Measurements from ENCODE around the gene G6PD. TPM values are rescaled to one million over a fixed set of nuclear protein-coding genes. Genes with fewer than 3 reads are reported as not detected.
A peak's percentile ranks its signal among the peaks of the same experiment; 100 is the strongest.

The G6PD gene
- polyA plus RNA-seq, 2 of the 4 experiments (the other 2 are of a cell fraction), result 692 to 1,409 TPM

DNA sequence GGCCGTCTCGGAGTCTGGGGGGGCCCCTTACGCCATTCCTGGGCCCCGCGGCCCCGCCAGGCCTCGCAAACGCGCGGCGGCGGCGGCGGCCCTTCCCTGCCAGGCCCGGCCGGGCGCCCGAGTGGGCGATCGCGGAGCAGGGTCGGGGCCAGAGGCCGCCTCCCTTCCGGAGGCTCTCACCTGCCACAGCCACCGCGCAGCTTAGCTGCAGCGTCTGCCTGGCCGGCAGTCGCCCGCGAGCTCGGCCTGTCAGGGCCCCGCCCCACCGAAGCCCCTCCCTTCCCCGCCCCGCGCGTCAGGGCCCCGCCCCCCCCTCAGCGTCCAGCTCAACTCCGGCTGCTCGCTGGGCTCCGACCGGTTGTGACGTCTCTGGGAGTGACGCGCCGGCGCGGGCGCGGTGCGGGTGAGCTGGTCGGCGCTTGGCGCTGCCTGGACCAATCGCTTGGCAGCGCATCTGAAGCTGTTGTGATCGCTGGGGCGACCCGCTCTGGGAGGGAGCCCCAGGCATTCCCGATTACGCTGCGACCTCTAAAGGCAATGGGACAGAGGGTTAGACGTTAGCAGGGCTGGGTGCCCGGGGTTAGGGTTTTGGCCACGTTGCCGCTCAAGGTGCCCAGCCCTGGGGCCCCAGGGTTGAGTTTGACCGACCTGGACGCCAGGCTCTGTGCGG is 56.1 kb downstream of the G6PD start, which contains the start of gene SLC10A3:
TSS of gene SLC10A3 (minus strand) at position 216 of the 670 bp plus-strand sequence. CDS start 1,689 bp downstream, outside the sequence.
- POLR2A ChIA-PET, result interaction anchor here (0.6 to 2.6 kb wide), 12 partner anchors 9 to 93 kb away, joined by 3 to 8 read pairs (median 4); partner anchors contain the start of genes FAM3A, LAGE3, PLXNA3 and RPL10
- FAIRE-seq, result peak; percentile 92

GRCh38 chrX:154490021-154490413 is 56.6 kb downstream of the G6PD start:
- H3K4me2 ChIP-seq, result peak overlapping the region; percentile 80
- H3K4me3 ChIP-seq, result peak overlapping the region; percentile 74
- CTCF ChIA-PET, result interaction anchor here (0.8 to 2.4 kb wide), 8 partner anchors 9 to 117 kb away, joined by 3 to 13 read pairs (median 4); no protein-coding TSS in a partner anchor
- TF ChIP-seq E2F6 (IDR thresholded peaks at IDR 0.05; ENCODE audit: borderline replicate concordance, low read depth) (no peak), CTCF (IDR thresholded peaks at IDR 0.05) (no peak), HOXA7 (CRISPR knock-in tag; IDR thresholded peaks at IDR 0.05) (no peak), SREBF2 (IDR thresholded peaks at IDR 0.05) (no peak)
- peak overlapping the region; percentile 88 to 96 for H3K27ac ChIP-seq
- no peak for FAIRE-seq
- DNase-seq (ENCODE audit: low read depth in 1 of 2, low spot score in 1 of 2), result peak; percentile 22 to 31
- H3K4me1 ChIP-seq, result peaks cover 21% of the 10 kb centered on the region; the same call in 2 of the 3 replicates
- no peaks in the 10 kb centered on the region for H3K9me3 ChIP-seq
- peak; percentile 24 to 33 for ATAC-seq
- POLR2A ChIA-PET, result interaction anchor here (0.6 to 2.6 kb wide), 12 partner anchors 9 to 92 kb away, joined by 3 to 8 read pairs (median 4); partner anchors contain the start of genes FAM3A, LAGE3, PLXNA3 and RPL10
- 4% methylated on average over 13 of the region's 19 CpGs for WGBS (ENCODE audit: missing lambda C conversion rate)

More for the DNA sequence above, 56.1 kb downstream of the G6PD start, which contains the start of gene SLC10A3:
- Histone ChIP-seq H3K4me3 (peak within 1 kb of the TSS; percentile 74), H3K9me3 (no peaks in the 10 kb centered on the region), H3K27ac (peak within 1 kb of the TSS; percentile 88 to 96), H3K4me1 (peaks cover 15% of the 10 kb centered on the region; the same call in 2 of the 3 replicates), H3K4me2 (peak within 1 kb of the TSS; percentile 83)
- TF ChIP-seq ESRRA (IDR thresholded peaks at IDR 0.05; ENCODE audit: borderline replicate concordance, low read length), result no peak
- peak in 1 of 2 experiments; percentile 81; a peak in 2 of 5 replicates for TF ChIP-seq JUN (IDR thresholded peaks at IDR 0.05)
- TF ChIP-seq PHF8 (IDR thresholded peaks at IDR 0.05; ENCODE audit: borderline replicate concordance, low read depth), result peak; percentile 73; the same call in 1 of the 2 replicates
- peak; percentile 85 for TF ChIP-seq BCL3 (IDR thresholded peaks at IDR 0.05)
- peak; percentile 90 for TF ChIP-seq POLR2A (IDR thresholded peaks at IDR 0.05; ENCODE audit: low read length)
- no peak for TF ChIP-seq EP300 (IDR thresholded peaks at IDR 0.05)
- TF ChIP-seq TP53 (CRISPR knock-in tag; IDR thresholded peaks at IDR 0.05), result no peak
- no peak for TF ChIP-seq SMC3 (IDR thresholded peaks at IDR 0.05)
- peak in 1 of 2 experiments; percentile 32; a peak in 3 of 5 replicates for TF ChIP-seq RAD21 (conservative IDR thresholded peaks at IDR 0.05 in 1 of 2, IDR thresholded peaks at IDR 0.05 in 1 of 2)
- TF ChIP-seq PBX3 (IDR thresholded peaks at IDR 0.05), result no peak
- TF ChIP-seq MAX (IDR thresholded peaks at IDR 0.05), result peak; percentile 27; the same call in 1 of the 2 replicates
- TF ChIP-seq MYC (IDR thresholded peaks at IDR 0.05; ENCODE audit: borderline replicate concordance, low read length), result no peak
- TF ChIP-seq BHLHE40 (IDR thresholded peaks at IDR 0.05; ENCODE audit: low read depth, low read length), result no peak
- 0% methylated on average over 3 of the region's 71 CpGs for WGBS (ENCODE audit: missing lambda C conversion rate)
- DNase-seq (ENCODE audit: low read depth in 1 of 2, low spot score in 1 of 2) (peak; percentile 89 to 95), ATAC-seq (peak; percentile 85 to 94)
- CTCF ChIA-PET, result interaction anchor here (0.8 to 2.4 kb wide), 7 partner anchors 9 to 118 kb away, joined by 3 to 13 read pairs (median 4); no protein-coding TSS in a partner anchor

Data from A549 (cell line).